ENCODE results near the gene TMEM169. TPM values are rescaled to one million over a fixed set of nuclear protein-coding genes. Genes with fewer than 3 reads are reported as not detected.

TMEM169 gene
- total and polyA plus RNA-seq, 10 of the 15 experiments (the other 5 are each of a cell fraction or from before 2014, with no cell fraction given): 0.23 to 3.2 (median 2.3) TPM

DNA sequence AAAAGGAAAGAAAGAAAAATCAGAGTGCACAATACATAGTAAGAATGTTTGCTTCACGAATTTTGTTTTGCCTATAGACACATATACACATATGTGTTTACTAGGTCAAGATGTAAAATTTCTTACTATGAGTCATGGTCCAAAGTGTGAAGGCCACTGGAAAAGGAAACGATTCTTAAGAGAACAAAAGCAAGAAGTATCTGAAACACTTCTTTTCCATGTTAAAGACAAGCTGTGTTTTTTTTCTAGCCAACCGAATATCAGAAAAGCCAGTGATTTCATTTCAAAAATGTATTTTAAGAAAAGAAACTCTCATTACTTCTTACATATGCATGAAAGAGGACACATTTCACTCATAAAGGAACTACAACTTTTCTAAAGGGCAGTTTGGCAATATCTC is 25.0 kb upstream of the TMEM169 start (continued):
- TF ChIP-seq, protein P1, sequence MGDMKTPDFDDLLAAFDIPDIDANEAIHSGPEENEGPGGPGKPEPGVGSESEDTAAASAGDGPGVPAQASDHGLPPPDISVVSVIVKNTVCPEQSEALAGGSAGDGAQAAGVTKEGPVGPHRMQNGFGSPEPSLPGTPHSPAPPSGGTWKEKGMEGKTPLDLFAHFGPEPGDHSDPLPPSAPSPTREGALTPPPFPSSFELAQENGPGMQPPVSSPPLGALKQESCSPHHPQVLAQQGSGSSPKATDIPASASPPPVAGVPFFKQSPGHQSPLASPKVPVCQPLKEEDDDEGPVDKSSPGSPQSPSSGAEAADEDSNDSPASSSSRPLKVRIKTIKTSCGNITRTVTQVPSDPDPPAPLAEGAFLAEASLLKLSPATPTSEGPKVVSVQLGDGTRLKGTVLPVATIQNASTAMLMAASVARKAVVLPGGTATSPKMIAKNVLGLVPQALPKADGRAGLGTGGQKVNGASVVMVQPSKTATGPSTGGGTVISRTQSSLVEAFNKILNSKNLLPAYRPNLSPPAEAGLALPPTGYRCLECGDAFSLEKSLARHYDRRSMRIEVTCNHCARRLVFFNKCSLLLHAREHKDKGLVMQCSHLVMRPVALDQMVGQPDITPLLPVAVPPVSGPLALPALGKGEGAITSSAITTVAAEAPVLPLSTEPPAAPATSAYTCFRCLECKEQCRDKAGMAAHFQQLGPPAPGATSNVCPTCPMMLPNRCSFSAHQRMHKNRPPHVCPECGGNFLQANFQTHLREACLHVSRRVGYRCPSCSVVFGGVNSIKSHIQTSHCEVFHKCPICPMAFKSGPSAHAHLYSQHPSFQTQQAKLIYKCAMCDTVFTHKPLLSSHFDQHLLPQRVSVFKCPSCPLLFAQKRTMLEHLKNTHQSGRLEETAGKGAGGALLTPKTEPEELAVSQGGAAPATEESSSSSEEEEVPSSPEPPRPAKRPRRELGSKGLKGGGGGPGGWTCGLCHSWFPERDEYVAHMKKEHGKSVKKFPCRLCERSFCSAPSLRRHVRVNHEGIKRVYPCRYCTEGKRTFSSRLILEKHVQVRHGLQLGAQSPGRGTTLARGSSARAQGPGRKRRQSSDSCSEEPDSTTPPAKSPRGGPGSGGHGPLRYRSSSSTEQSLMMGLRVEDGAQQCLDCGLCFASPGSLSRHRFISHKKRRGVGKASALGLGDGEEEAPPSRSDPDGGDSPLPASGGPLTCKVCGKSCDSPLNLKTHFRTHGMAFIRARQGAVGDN (IDR thresholded peaks at IDR 0.05): no peak
- TF ChIP-seq KDM1A (IDR thresholded peaks at IDR 0.05; ENCODE audit: borderline replicate concordance) (no peak), MTA3 (IDR thresholded peaks at IDR 0.05; ENCODE audit: borderline replicate concordance, low read length) (no peak), HSF1 (IDR thresholded peaks at IDR 0.05; ENCODE audit: low read depth, low read length) (no peak), ETV6 (conservative IDR thresholded peaks at IDR 0.05 in 1 of 2, IDR thresholded peaks at IDR 0.05 in 1 of 2; ENCODE audit: borderline replicate concordance in 1 of 2, low read depth in 1 of 2) (peak in 1 of 2 experiments; percentile 49; a peak in 1 of 4 replicates), USF2 (IDR thresholded peaks at IDR 0.05; ENCODE audit: borderline replicate concordance, low read depth, low read length) (no peak), SMAD1 (IDR thresholded peaks at IDR 0.05; ENCODE audit: low read depth, partially characterized antibody) (no peak), TAF1 (IDR thresholded peaks at IDR 0.05; ENCODE audit: borderline replicate concordance, low read depth, low read length) (no peak), NFXL1 (IDR thresholded peaks at IDR 0.05; ENCODE audit: borderline replicate concordance) (no peak), PML (IDR thresholded peaks at IDR 0.05; ENCODE audit: low read length) (no peak), ZNF274 (IDR thresholded peaks at IDR 0.05; ENCODE audit: insufficient read depth, insufficient read length) (no peak), SMAD5 (IDR thresholded peaks at IDR 0.05; ENCODE audit: low read depth) (no peak), ESRRA (IDR thresholded peaks at IDR 0.05; ENCODE audit: low read length) (no peak), RAD51 (IDR thresholded peaks at IDR 0.05) (no peak), TCF7 (IDR thresholded peaks at IDR 0.05; ENCODE audit: borderline replicate concordance) (0 out of 2 replicates have a peak, but pooled peaks have one; percentile 9), ZNF207 (IDR thresholded peaks at IDR 0.05; ENCODE audit: borderline replicate concordance) (no peak)
- TF ChIP-seq, protein P2, sequence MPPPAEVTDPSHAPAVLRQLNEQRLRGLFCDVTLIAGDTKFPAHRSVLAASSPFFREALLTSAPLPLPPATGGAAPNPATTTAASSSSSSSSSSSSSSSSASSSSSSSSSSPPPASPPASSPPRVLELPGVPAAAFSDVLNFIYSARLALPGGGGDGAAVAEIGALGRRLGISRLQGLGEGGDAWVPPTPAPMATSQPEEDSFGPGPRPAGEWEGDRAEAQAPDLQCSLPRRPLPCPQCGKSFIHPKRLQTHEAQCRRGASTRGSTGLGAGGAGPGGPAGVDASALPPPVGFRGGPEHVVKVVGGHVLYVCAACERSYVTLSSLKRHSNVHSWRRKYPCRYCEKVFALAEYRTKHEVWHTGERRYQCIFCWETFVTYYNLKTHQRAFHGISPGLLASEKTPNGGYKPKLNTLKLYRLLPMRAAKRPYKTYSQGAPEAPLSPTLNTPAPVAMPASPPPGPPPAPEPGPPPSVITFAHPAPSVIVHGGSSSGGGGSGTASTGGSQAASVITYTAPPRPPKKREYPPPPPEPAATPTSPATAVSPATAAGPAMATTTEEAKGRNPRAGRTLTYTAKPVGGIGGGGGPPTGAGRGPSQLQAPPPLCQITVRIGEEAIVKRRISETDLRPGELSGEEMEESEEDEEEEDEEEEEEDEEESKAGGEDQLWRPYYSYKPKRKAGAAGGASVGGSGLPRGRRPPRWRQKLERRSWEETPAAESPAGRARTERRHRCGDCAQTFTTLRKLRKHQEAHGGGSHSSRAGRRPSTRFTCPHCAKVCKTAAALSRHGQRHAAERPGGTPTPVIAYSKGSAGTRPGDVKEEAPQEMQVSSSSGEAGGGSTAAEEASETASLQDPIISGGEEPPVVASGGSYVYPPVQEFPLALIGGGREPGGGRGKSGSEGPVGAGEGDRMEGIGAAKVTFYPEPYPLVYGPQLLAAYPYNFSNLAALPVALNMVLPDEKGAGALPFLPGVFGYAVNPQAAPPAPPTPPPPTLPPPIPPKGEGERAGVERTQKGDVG (CRISPR knock-in tag; IDR thresholded peaks at IDR 0.05): no peak
- TF ChIP-seq, protein P3, sequence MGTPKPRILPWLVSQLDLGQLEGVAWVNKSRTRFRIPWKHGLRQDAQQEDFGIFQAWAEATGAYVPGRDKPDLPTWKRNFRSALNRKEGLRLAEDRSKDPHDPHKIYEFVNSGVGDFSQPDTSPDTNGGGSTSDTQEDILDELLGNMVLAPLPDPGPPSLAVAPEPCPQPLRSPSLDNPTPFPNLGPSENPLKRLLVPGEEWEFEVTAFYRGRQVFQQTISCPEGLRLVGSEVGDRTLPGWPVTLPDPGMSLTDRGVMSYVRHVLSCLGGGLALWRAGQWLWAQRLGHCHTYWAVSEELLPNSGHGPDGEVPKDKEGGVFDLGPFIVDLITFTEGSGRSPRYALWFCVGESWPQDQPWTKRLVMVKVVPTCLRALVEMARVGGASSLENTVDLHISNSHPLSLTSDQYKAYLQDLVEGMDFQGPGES (IDR thresholded peaks at IDR 0.05): no peak
- TF ChIP-seq, protein P4, sequence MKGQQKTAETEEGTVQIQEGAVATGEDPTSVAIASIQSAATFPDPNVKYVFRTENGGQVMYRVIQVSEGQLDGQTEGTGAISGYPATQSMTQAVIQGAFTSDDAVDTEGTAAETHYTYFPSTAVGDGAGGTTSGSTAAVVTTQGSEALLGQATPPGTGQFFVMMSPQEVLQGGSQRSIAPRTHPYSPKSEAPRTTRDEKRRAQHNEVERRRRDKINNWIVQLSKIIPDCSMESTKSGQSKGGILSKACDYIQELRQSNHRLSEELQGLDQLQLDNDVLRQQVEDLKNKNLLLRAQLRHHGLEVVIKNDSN (IDR thresholded peaks at IDR 0.05; ENCODE audit: borderline replicate concordance, extremely low read length, insufficient read depth, low read depth, low read length): no peak
